Astrocyte of the cerebellum (primary cell): Measurements from ENCODE around the gene GDF15.

Source experiments
- DNase-seq: peaks from one replicate; pipeline ENCODE4 v3.0.0-alpha.2; 2011; ENCODE audit warnings: low read depth
- H3K4me3 ChIP-seq: 2 replicates; pipeline ENCODE4 v1.5.1; 2011; ENCODE audit warnings: mild to moderate bottlenecking, low read depth, low read length, moderate library complexity
- CTCF ChIP-seq: IDR thresholded peaks from 2 replicates; pipeline ENCODE4 v1.5.1; 2012; ENCODE audit warnings: low read length, low read depth, moderate library complexity, mild to moderate bottlenecking; ENCODE audit errors: missing control alignments
- in situ Hi-C: cut with HindIII; loops from 2 replicates; pipeline ENCODE4 v1.10.0; 2017; ENCODE audit warnings: low sequenced_read_pairs

GDF15 gene

GRCh38 chr19:18364826-18365528, 21.0 kb upstream of the GDF15 start:
- peak; percentile 99 for DNase-seq
- no peak overlapping the region for H3K4me3 ChIP-seq
- TF ChIP-seq CTCF = no peak
- in situ Hi-C loops = no loop called here

- no peak for TF ChIP-seq CTCF
- in situ Hi-C loops = no loop called here
- no peak for DNase-seq
- no peak overlapping the region for H3K4me3 ChIP-seq
Measured at GRCh38 chr19:18366021-18366435, 19.9 kb upstream of the GDF15 start.

- in situ Hi-C loops = no loop called here
- TF ChIP-seq CTCF = no peak
- H3K4me3 ChIP-seq = no peak overlapping the region
- DNase-seq = no peak
Measured at GRCh38 chr19:18368504-18369222, 17.3 kb upstream of the GDF15 start.

GRCh38 chr19:18373407-18373891, 12.5 kb upstream of the GDF15 start:
- TF ChIP-seq CTCF = no peak
- H3K4me3 ChIP-seq = no peak overlapping the region
- no peak for DNase-seq
- in situ Hi-C loops = no loop called here

- no peak overlapping the region for H3K4me3 ChIP-seq
- peak; percentile 97 for DNase-seq
- in situ Hi-C loops = no loop called here
- no peak for TF ChIP-seq CTCF
Measured at GRCh38 chr19:18373892-18374629, 11.9 kb upstream of the GDF15 start.

- no peak overlapping the region for H3K4me3 ChIP-seq
- in situ Hi-C loops = no loop called here
- TF ChIP-seq CTCF = no peak
- no peak for DNase-seq
Measured at GRCh38 chr19:18377026-18377425, 8.9 kb upstream of the GDF15 start.
